Measurements from ENCODE around the gene COL11A2.
"Not testable (repeated sequence)": the region's sequence is repeated elsewhere in the genome, so short reads cannot be mapped to it uniquely, and the experiment has no call there.

The COL11A2 gene

DNA sequence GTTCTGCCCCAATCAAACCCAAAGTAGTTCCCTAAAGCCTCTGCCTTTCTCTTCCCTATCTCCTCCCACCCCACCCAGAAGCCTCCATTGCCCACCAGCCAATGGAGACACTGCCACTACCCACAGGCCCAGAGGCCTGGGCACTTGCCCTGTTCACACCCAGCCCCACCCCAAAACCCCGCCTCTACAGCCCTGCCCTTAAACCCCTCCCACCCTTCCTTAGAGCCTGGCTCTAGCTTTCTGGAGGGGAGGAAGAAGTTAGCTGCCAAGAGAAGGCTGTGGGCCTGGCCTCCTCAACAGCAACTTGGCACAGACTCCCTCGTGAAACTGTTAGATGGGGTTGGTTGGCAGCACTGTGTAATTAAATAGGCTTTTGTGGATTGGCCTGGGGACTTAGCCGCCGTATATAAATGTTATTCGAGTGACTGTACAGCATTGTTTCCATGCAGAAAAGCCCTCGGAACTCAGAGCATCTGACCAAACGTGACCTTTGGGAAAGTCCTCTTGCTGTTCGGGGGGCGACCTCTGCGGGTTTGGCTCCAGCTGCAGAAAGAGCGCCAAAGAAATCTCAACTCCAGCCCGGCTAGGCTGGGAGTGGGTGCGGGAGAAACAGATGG lies 31.4 kb downstream of the COL11A2 start:
- H3K4me1 Mint-ChIP-seq (ENCODE audit: low read depth in 2 of 2): peaks cover 10 to 15% of the 10 kb centered on the region in 2 donors
- ATAC-seq (replicated peaks): no peak
- H3K27ac Mint-ChIP-seq: peak overlapping the region in 1 of 2 donors; percentile 69
- no peaks in the 10 kb centered on the region for H3K36me3 Mint-ChIP-seq (ENCODE audit: insufficient read depth)
- H3K4me3 Mint-ChIP-seq: peak overlapping the region; percentile 78 to 85
- H3K9me3 Mint-ChIP-seq: no peaks in the 10 kb centered on the region
- peaks cover 16 to 37% of the 10 kb centered on the region in 2 donors for H3K27me3 Mint-ChIP-seq
- no peak for DNase-seq

DNA sequence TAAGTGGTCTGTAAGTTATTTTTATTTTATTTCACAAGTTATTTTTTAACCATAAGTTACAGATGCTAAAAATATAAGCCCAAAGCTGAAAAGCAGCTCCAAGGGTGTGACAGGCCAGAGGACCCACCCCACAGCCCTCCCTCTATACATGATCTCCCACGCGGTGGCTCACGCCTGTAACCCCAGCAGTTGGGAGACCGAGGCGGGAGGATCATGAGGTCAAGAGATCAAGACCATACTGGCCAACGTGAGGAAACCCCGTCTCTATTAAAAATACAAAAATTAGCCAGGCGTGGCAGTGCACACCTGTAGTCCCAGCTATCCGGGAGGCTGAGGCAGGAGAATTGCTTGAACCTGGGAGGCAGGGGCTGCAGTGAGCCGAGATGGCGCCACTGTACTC lies 32.2 kb downstream of the COL11A2 start:
- no peaks in the 10 kb centered on the region for H3K9me3 Mint-ChIP-seq
- ATAC-seq (replicated peaks): no peak
- no peak for DNase-seq
- H3K27ac Mint-ChIP-seq: no peak overlapping the region
- no peaks in the 10 kb centered on the region for H3K36me3 Mint-ChIP-seq (ENCODE audit: insufficient read depth)
- H3K4me1 Mint-ChIP-seq (ENCODE audit: low read depth in 2 of 2): peaks cover 10 to 15% of the 10 kb centered on the region in 2 donors
- no peak overlapping the region for H3K4me3 Mint-ChIP-seq
- H3K27me3 Mint-ChIP-seq: peaks cover 13 to 31% of the 10 kb centered on the region in 2 donors

DNA sequence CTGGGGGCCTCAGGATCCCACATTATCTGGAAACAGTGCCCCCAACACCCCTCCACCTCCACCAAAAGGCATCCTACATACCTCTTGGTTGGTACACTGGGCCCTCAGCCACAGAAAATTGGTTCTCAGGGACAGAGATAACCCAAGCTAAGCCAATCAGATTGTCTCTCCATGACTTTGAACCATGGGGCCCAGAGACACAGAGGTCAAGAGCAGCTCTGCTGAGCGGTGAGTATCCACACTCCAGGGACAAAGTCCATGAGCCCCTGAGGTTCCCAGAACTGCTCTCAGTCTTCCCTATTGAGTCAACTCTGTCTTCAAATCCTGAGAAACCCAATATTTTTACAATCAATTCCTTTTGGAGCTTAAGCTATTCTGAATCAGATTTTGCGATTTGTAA lies 35.3 kb downstream of the COL11A2 start:
- Mint-ChIP-seq H3K9me3 (peaks cover under 1 to 7% of the 10 kb centered on the region in 2 donors), H3K27ac (no peak overlapping the region), H3K4me1 (ENCODE audit: low read depth in 2 of 2) (peaks cover 9 to 11% of the 10 kb centered on the region in 2 donors), H3K4me3 (no peak overlapping the region), H3K27me3 (peaks cover 17 to 20% of the 10 kb centered on the region in 2 donors), H3K36me3 (ENCODE audit: insufficient read depth) (no peaks in the 10 kb centered on the region)
- DNase-seq: no peak
- no peak for ATAC-seq (replicated peaks)

GRCh38 chr6:33156561-33156960 lies 35.7 kb downstream of the COL11A2 start:
- peaks cover 16 to 17% of the 10 kb centered on the region in 2 donors for H3K27me3 Mint-ChIP-seq
- H3K9me3 Mint-ChIP-seq: peaks cover 5 to 11% of the 10 kb centered on the region in 2 donors
- no peak overlapping the region for H3K27ac Mint-ChIP-seq
- H3K36me3 Mint-ChIP-seq (ENCODE audit: insufficient read depth): peaks cover 2% of the 10 kb centered on the region
- peaks cover 5 to 7% of the 10 kb centered on the region in 2 donors for H3K4me1 Mint-ChIP-seq (ENCODE audit: low read depth in 2 of 2)
- DNase-seq: no peak
- no peak for ATAC-seq (replicated peaks)
- H3K4me3 Mint-ChIP-seq: no peak overlapping the region

DNA sequence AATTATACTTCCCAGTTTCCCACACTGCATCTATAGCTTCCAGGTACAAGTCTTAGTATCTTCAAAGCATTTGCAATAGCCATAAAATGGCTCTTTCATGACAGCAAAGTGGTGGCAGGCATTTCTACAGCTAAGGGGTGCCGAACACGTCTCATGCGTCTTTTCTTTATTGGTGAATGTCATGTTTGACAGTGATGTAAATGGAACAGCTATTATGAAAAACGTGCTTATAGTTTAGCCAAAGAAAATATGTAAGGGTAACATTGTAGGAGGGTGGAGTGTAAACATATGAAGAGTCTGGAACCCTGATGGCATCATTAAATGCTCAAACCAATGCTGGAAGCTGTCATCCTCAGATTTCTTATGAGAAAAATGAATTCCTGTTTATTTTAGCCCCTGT lies 37.9 kb downstream of the COL11A2 start:
- H3K27ac Mint-ChIP-seq: no peak overlapping the region
- H3K4me3 Mint-ChIP-seq: no peak overlapping the region
- no peaks in the 10 kb centered on the region for H3K4me1 Mint-ChIP-seq (ENCODE audit: low read depth in 2 of 2)
- DNase-seq (no peak), ATAC-seq (replicated peaks) (no peak)
- H3K9me3 Mint-ChIP-seq: peaks cover 5 to 11% of the 10 kb centered on the region in 2 donors
- H3K27me3 Mint-ChIP-seq: peaks cover 21 to 28% of the 10 kb centered on the region in 2 donors
- peaks cover 3% of the 10 kb centered on the region for H3K36me3 Mint-ChIP-seq (ENCODE audit: insufficient read depth)

GRCh38 chr6:33151050-33151449 lies 41.2 kb downstream of the COL11A2 start:
- Mint-ChIP-seq H3K4me3 (no peak overlapping the region), H3K36me3 (ENCODE audit: insufficient read depth) (peaks cover 3% of the 10 kb centered on the region), H3K27ac (no peak overlapping the region), H3K9me3 (peaks cover 5 to 11% of the 10 kb centered on the region in 2 donors), H3K4me1 (ENCODE audit: low read depth in 2 of 2) (no peaks in the 10 kb centered on the region), H3K27me3 (peaks cover 31 to 41% of the 10 kb centered on the region in 2 donors)
- no peak for DNase-seq
- no peak for ATAC-seq (replicated peaks)

- not testable (repeated sequence) for H3K4me3 Mint-ChIP-seq; ATAC-seq (replicated peaks); H3K36me3 Mint-ChIP-seq (ENCODE audit: insufficient read depth); H3K4me1 Mint-ChIP-seq (ENCODE audit: low read depth in 2 of 2); DNase-seq
- H3K27ac Mint-ChIP-seq: peak overlapping the region in 1 of 2 donors; percentile 41
- peaks cover 5 to 11% of the 10 kb centered on the region in 2 donors for H3K9me3 Mint-ChIP-seq
- peaks cover 33 to 45% of the 10 kb centered on the region in 2 donors for H3K27me3 Mint-ChIP-seq
These were observed 41.7 kb downstream of the COL11A2 start for GRCh38 chr6:33150560-33150959.

DNA sequence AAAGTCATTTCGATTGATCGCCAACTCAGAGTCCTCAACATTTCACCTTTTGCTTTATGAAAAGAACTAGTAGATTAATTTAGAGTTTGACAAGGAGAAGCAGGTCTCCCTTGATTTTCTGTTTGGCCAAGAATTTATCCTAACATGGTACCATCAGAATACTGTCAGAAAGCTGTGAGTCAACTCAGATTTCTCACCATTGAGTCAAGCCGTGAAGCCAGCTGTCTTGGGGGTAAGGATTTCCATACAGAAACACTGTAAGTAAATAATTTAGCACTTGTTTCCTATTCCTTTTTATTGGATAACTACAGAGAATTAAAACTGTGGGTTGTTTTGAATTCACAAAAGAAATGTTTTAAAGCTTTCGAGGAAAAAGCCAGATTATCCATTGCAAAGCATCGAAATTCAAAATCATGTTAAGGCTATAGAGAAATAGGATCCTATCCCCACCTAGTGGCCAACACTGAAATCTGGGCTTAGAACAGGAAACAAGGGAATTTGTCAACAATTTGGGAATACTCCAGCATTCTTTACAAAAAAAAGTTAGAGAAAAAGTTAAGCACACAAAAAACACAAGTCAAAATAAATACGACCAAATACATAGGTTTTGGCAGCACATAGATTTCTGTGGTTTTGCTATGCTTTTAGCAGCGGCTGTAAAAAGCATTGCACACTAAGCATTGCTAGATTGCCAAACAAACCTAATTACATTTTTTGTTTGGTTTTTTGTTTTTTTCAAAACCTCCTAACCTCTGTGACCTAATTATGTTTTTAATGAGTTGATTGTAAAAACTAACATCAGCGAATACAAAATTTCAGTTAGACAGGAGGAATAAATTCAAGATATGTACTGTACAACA lies 44.2 kb downstream of the COL11A2 start:
- peaks cover 26 to 40% of the 10 kb centered on the region in 2 donors for H3K27me3 Mint-ChIP-seq
- H3K4me3 Mint-ChIP-seq: no peak overlapping the region
- DNase-seq (no peak), ATAC-seq (replicated peaks) (no peak)
- H3K9me3 Mint-ChIP-seq: peaks cover 5 to 11% of the 10 kb centered on the region in 2 donors
- H3K4me1 Mint-ChIP-seq (ENCODE audit: low read depth in 2 of 2): peaks cover 0 to 3% of the 10 kb centered on the region in 2 donors
- no peak overlapping the region for H3K27ac Mint-ChIP-seq
- peaks cover 3% of the 10 kb centered on the region for H3K36me3 Mint-ChIP-seq (ENCODE audit: insufficient read depth)

DNA sequence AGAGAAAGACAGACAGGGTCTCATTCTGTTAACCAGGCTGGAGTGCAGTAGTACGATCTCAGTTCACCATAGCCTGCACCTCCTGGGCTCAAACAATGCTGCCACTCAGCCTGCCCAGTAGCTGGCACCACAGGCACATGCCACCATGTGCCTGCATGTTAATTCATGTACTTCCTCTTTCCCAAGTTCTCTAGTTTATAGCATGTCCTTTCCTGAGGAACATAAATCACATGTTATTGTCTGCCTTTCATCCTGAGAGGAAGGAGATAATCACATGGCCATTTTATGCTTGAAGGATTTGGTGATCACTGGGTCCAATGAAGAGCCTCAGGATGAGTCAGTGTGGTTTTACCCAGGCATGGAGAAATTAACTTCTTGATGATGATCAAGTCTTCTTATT lies 47.9 kb downstream of the COL11A2 start:
- ATAC-seq (replicated peaks): peak; percentile 16
- no peak overlapping the region for H3K27ac Mint-ChIP-seq

GRCh38 chr6:33143113-33143770 lies 49.0 kb downstream of the COL11A2 start:
- peaks cover 0 to 4% of the 10 kb centered on the region in 2 donors for H3K4me1 Mint-ChIP-seq (ENCODE audit: low read depth in 2 of 2)
- ATAC-seq (replicated peaks) (no peak), DNase-seq (no peak)
- no peak overlapping the region for H3K27ac Mint-ChIP-seq
- no peaks in the 10 kb centered on the region for H3K9me3 Mint-ChIP-seq
- H3K36me3 Mint-ChIP-seq (ENCODE audit: insufficient read depth): no peaks in the 10 kb centered on the region
- H3K27me3 Mint-ChIP-seq: peaks cover 41 to 44% of the 10 kb centered on the region in 2 donors
- no peak overlapping the region for H3K4me3 Mint-ChIP-seq

More for the DNA sequence above, 47.9 kb downstream of the COL11A2 start:
- Mint-ChIP-seq H3K9me3 (no peaks in the 10 kb centered on the region), H3K4me3 (no peak overlapping the region), H3K27me3 (peaks cover 48 to 53% of the 10 kb centered on the region in 2 donors), H3K4me1 (ENCODE audit: low read depth in 2 of 2) (peaks cover 0 to 4% of the 10 kb centered on the region in 2 donors), H3K36me3 (ENCODE audit: insufficient read depth) (no peaks in the 10 kb centered on the region)
- no peak for DNase-seq

DNA sequence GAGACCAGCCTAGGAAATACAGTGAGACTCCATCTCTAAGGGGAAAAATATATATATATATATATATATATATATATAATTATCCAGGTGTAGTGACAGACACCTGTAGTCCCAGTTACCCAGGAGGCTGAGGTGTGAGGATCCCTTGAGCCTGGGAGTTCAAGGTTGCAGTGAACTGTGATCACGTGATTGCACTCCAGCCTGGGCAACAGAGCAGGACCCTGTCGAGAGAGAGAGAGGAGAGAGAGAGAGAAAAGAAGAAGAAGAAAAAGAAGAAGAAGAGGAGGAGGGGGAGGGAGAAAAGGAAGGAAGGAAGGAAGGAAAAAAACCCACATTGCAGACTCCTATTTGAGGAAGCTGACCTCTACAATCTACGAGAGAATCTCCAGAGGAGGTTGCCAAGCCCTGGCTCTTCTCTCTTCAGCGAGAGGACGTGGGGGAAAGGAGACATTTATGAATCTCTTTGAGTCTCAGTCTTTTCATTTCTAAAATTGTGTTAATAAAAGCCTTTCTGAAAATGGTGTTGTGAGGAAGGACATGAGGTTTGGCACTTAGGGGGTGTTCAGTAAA lies 49.7 kb downstream of the COL11A2 start:
- no peak overlapping the region for H3K4me3 Mint-ChIP-seq
- H3K36me3 Mint-ChIP-seq (ENCODE audit: insufficient read depth): no peaks in the 10 kb centered on the region
- peaks cover 43 to 48% of the 10 kb centered on the region in 2 donors for H3K27me3 Mint-ChIP-seq
- no peaks in the 10 kb centered on the region for H3K9me3 Mint-ChIP-seq
- ATAC-seq (replicated peaks): no peak
- no peak overlapping the region for H3K27ac Mint-ChIP-seq
- H3K4me1 Mint-ChIP-seq (ENCODE audit: low read depth in 2 of 2): peaks cover 0 to 4% of the 10 kb centered on the region in 2 donors
- no peak for DNase-seq

DNA sequence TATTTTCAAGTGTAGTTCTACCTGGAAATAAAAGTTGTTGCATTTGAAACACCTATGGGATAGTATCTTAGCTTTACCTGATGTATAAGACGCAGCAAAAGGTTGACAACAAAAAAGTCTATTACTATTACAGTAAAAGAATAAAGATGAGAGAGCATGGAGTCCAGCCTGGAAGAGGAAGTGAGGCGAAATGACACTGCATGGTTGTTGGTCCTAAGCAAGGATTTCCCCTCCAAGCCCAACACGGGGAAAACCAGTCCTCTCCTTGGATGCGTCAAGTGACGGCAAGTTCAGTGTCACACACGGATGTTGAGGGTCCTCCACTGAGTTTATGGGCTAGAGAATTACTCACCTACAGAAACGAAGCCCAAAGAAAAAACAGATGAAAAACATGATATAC lies 51.7 kb downstream of the COL11A2 start:
- Mint-ChIP-seq H3K9me3 (no peaks in the 10 kb centered on the region), H3K4me1 (ENCODE audit: low read depth in 2 of 2) (peaks cover 0 to 4% of the 10 kb centered on the region in 2 donors), H3K27me3 (peaks cover 47 to 54% of the 10 kb centered on the region in 2 donors), H3K36me3 (ENCODE audit: insufficient read depth) (no peaks in the 10 kb centered on the region), H3K4me3 (no peak overlapping the region), H3K27ac (no peak overlapping the region)
- ATAC-seq (replicated peaks) (no peak), DNase-seq (no peak)

DNA sequence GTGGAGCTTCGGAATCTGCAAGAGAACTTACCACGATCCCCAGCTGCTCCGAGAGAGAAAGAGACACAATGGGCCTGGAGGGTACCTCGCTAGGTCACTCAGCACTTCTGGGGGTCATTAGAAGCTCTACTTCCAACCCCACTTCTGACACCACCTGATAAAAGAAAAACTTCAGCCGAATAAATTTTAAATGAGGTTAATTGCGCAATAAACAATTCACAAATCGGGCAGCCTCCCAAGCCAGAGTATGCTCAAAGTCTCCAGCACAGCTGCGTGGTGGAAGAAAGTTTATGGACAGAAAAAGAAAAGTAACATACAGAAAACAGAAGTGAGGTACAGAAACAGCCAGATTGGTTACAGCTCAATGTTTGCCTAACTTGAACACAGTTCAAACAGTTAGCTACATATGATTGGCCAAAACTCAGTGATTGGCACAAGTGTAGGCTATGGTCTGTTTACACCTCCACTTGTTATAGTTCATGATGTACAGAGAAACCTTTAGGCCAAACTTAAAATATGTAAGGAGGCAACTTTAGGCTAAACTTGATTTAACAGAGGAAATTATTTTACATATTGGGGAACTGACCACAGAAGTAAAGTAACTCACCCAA lies 52.6 kb downstream of the COL11A2 start:
- no peak for DNase-seq
- ATAC-seq (replicated peaks): no peak

More for the DNA sequence above, 52.6 kb downstream of the COL11A2 start:
- Mint-ChIP-seq H3K36me3 (ENCODE audit: insufficient read depth) (no peaks in the 10 kb centered on the region), H3K27ac (no peak overlapping the region), H3K4me3 (no peak overlapping the region), H3K9me3 (no peaks in the 10 kb centered on the region), H3K4me1 (ENCODE audit: low read depth in 2 of 2) (peaks cover 0 to 4% of the 10 kb centered on the region in 2 donors), H3K27me3 (peaks cover 52 to 60% of the 10 kb centered on the region in 2 donors)

Measured in effector memory CD8-positive, alpha-beta T cell (primary cell).